OCI-LY1 (cell line): ENCODE data around the gene CTDNEP1.

Experiments used
- EZH2 ChIP-seq: fragments of 200-600 bp; sonication (generic), shearing (Covaris generic); IDR thresholded peaks from 2 replicates; pipeline ENCODE4 v1.8.0; 2017; ENCODE audit warnings: borderline replicate concordance, mixed run types, mild to moderate bottlenecking, antibody characterized with exemption, low read length, moderate library complexity, mixed read lengths
- TF ChIP-seq, protein P1 (sequence below): fragments of 200-600 bp; sonication (generic), shearing (Covaris generic); IDR thresholded peaks from 2 replicates; pipeline ENCODE4 v1.5.1; 2017; ENCODE audit warnings: mild to moderate bottlenecking, antibody characterized with exemption, low read length, moderate library complexity, mixed read lengths

DNA sequence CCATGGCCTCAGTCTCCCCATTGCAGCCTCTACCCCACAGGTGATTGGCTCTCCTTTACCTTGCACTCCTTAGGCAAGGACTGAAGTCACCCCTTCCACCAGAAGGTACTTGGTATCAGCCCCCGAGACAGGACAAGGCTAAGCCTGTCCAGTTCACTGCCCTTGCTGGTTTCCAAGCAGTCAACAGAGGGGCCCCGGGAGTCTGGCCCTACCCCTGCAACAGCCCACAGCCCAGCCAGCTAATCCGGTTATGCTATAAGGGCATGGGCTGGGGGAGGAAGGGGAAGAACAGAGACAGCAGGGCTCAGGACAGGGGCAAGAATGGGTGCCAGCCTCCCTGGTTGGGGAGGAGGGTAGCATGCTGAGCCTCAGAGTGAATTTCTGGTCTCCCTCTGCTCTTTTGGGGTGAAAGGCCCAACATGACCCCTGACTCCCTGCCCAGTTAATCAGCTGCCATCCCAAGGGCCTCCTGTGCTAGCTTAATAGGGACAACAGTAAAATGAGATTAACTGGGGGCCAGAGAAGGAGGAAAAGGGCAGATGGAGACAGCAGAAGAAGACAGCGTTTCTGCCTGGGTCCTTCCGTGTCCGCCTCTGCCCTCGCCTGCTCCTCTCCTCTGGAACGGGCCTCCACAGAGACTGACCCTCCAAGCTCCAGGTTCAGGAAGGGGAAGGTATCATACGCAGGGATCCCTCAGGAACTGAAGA, 42.6 kb downstream of the CTDNEP1 start:
- TF ChIP-seq, protein P1, sequence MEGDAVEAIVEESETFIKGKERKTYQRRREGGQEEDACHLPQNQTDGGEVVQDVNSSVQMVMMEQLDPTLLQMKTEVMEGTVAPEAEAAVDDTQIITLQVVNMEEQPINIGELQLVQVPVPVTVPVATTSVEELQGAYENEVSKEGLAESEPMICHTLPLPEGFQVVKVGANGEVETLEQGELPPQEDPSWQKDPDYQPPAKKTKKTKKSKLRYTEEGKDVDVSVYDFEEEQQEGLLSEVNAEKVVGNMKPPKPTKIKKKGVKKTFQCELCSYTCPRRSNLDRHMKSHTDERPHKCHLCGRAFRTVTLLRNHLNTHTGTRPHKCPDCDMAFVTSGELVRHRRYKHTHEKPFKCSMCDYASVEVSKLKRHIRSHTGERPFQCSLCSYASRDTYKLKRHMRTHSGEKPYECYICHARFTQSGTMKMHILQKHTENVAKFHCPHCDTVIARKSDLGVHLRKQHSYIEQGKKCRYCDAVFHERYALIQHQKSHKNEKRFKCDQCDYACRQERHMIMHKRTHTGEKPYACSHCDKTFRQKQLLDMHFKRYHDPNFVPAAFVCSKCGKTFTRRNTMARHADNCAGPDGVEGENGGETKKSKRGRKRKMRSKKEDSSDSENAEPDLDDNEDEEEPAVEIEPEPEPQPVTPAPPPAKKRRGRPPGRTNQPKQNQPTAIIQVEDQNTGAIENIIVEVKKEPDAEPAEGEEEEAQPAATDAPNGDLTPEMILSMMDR, result no peak
- no peak for TF ChIP-seq EZH2
